Retina (tissue), 1 donor: ENCODE data around the gene ZNF337.
"Not testable (repeated sequence)": the region's sequence is repeated elsewhere in the genome, so short reads cannot be mapped to it uniquely, and the experiment has no call there.

Source experiments
- DNase-seq: peaks from one replicate; pipeline ENCODE4 v3.0.0-alpha.2; 2016

The ZNF337 gene

GRCh38 chr20:25690427-25690826, 6.2 kb downstream of the ZNF337 start:
- no peak for DNase-seq

DNA sequence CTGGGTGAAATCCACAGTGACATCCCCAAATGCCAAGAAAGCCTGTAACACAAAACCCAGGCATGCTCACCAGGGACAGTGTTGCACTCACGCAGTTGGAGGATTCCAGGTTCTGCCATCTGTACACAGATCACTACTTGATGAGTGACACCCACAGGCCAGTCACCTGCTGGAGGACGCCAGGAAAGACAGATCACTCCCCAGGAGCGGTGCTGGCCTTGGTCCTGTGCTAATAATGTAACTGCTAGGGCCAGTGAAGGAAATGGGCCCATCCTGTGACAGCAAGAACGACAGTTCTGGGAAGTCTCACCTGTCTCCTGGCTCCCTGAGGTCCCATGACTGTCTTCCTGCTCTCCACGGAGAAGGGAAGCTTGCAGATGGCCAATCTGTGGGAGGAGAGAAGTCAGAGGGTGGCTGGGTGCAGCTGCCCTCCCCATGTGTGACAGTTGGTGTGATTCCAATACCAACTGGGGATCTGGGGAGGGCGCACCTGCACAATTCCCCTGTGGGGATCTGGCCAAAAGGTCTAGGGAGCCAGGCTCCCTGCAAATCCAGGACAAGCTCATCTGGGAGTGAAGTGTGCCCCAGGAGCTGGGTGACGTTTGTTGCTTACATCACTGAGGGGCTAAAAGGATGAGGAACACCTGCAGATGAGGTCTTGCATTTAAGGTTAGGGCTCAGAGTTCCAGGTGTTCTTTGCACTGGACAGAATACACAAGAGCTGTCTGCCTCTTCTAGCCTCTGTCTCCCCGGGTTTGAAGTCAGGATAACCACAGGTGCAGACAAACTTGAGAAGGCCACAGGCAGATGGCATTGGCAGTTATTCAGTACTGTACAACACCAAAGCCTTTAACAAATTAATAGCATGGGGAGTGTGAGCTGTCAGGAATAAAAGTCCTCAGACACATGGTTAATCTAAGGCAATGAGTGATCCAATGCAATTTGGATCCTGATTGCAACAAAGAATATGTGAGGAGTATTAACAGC, 10.3 kb downstream of the ZNF337 start:
- no peak for DNase-seq

GRCh38 chr20:25685276-25686080, 11.2 kb downstream of the ZNF337 start:
- DNase-seq, result no peak

DNA sequence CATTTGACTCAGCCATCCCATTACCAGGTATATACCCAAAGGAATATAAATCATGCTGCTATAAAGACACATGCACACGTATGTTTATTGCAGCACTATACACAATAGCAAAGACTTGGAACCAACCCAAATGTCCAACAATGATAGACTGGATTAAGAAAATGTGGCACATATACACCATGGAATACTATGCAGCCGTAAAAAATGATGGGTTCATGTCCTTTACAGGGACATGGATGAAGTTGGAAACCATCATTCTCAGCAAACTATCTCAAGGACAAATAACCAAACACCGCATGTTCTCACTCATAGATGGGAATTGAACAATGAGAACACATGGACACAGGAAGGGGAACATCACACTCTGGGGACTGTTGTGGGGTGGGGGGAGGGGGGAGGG, 12.8 kb downstream of the ZNF337 start:
- not testable (repeated sequence) for DNase-seq

- no peak for DNase-seq
Measured at GRCh38 chr20:25683050-25683449, 13.6 kb downstream of the ZNF337 start.

- DNase-seq, result no peak
Measured at GRCh38 chr20:25676164-25676809, 20.4 kb downstream of the ZNF337 start.

DNA sequence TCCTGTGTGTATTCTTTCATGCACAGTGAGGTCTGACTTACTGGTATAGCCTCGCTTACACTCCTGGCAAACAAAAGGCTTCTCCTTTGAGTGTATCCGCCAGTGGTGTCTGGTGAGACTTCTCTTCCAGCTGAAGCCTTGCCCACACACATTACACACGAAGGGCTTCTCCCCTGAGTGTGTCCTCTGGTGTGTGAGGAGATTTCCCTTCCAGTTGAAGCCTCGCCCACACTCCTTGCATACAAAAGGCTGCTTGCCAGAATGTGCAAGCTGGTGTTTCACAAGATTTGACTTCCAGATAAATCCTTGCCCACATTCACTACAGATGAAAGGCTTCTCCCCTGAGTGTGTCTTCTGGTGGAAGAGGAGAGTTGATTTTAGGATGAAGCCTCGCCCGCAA, 21.5 kb downstream of the ZNF337 start:
- DNase-seq, result no peak

GRCh38 chr20:25672659-25673235, 23.9 kb downstream of the ZNF337 start:
- no peak for DNase-seq

DNA sequence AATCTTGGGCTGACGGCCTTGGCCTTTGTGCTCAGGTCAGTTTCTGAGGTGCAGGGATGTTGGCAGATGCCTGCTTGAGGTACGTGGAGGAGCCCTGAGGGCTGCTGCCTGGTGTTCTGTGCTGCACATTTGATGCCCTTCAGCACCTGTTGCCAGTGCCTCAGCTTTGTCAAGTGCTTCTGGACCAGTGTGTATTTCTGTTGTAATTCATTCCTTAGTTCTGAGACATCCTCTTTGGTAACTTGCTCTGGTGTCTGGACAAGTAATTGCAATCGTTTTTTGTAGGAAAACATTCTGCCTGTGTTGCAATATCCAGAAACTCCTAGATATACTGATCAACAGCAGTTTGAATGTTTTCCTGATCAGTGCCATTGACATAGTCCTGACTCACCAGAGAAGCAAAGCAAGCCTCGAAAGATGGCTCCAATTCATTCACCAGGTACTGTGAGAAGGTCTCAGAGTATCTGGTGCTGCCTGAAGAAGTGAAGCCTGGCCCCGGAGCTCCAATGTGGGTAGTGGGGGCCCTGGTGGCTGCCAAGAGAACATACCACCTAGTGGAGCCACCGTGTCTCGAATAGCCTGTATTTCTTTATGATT, 26.7 kb downstream of the ZNF337 start:
- no peak for DNase-seq

DNA sequence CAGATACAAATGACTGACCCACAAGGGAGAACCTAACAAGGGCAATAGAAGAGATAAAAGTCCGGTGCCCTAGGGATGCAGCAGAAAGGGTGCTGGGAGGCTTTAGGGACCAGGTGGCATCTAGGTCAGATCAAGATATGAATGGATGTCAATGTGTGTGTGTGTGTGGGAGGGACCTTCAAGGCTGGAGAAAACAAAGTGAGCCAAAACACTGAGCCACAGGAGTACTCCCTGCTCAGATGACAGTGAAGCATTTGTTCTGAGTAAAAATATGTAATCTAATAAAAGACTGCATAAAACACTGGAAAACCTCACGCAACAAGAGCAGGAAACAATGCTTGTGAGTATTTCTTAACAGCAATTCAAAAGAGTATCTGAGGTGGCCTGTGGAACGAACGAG, 28.2 kb downstream of the ZNF337 start:
- no peak for DNase-seq

GRCh38 chr20:25659999-25660398, 36.7 kb downstream of the ZNF337 start:
- DNase-seq, result no peak

- no peak for DNase-seq
Measured at GRCh38 chr20:25654487-25654886, 42.2 kb downstream of the ZNF337 start.

DNA sequence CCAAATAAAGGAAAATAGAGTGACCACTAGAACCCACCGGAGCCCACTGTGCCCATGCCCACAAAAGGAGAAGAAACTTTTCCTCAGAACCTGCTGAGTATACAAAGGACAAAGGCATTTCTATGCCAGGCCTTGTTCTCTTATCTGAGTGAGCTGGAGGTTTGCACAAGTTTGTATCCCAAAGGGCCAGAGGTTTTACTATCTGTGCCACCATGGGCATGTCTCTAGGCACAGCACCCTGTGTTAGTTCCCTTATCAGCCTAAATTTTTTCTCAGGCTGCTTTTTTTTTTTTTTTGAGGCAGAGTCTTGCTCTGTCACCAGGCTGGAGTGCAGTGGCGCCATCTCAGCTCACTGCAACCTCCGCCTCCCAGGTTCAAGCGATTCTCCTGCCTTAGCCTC, 43.8 kb downstream of the ZNF337 start:
- DNase-seq, result not testable (repeated sequence)

DNA sequence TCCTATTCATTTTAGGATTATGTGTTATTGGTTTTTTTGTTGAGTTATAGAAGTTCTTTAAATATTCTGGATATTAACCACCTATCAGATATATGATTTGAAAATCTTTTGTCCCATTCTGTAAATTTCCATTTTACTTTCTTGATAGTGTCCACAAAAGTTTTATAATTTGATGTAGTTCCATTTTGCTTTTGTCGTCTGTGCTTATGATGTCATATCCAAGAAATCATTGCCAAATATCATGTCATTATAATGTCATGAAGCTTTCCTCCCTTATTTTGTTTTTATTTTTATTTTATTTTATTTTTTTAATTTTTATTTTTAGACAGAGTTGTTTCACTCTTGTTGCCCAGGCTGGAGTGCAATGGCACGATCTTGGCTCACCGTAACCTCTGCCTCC, 51.8 kb downstream of the ZNF337 start:
- no peak for DNase-seq

DNA sequence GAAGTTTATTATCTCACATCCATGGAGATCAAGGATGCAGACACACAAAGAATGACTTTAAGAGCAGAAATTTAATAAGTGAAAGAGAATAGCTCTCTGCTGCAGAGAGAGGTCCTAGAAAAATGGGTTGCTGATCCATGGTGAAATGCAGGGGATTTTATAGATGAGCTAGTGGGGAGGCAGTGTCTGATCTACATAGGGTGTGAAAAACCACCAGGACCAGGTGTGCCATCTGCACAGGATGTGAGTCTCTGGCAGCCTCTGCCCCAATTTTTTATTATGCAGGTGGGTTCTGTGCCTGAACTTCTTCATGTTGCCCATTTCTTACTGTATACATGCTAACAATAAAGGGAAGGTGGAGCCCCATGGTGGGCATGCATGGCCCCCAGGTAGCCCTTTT, 52.9 kb downstream of the ZNF337 start:
- no peak for DNase-seq

- DNase-seq, result no peak
Measured at GRCh38 chr20:25637247-25637646, 59.4 kb downstream of the ZNF337 start.

GRCh38 chr20:25632940-25633790, 63.5 kb downstream of the ZNF337 start:
- no peak for DNase-seq

DNA sequence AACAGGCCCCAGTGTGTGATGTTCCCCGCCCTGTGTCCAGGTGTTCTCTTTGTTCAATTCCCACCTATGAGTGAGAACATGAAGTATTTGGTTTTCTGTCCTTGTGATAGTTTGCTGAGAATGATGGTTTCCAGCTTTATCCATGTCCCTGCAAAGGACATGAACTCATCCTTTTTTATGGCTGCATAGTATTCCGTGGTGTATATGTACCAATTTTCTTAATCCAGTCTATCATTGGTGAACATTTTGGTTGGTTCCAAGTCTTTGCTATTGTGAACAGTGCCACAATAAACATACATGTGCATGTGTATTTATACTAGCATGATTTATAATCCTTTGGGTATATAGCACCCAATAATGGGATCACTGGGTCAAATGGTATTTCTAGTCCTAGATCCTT, 66.0 kb downstream of the ZNF337 start:
- not testable (repeated sequence) for DNase-seq

DNA sequence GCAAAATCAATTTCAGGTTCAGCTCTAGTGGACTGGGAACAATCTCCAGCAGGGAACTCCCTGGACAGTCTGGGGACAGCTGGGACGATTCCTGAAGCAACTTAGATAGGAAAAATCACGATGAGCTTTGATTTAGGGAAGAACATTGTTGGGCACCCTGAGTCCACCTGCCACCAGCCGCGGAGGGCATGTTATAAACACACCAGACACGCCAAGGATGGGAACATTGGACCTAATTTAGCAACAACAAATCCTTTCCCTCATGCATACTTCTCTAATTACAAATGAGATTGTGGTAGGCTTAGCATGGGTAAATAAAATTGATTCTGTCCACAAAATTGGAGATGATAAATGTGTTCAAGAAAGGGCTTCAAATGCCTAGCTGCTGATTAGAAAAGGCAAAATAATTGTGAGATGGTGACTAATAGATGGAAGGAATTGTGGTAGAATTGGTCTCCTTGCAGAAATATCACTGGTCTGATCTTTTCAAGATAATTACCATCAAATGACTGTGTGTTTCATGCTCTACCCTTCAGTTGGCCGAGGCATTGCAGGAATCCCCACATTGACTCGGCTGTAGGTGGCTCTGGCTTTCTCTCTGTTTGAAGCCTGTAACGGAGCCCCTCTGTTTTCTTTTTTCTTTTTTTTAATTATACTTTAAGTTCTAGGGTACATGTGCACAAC, 66.7 kb downstream of the ZNF337 start:
- no peak for DNase-seq

GRCh38 chr20:25626779-25627178, 69.9 kb downstream of the ZNF337 start:
- DNase-seq, result no peak

DNA sequence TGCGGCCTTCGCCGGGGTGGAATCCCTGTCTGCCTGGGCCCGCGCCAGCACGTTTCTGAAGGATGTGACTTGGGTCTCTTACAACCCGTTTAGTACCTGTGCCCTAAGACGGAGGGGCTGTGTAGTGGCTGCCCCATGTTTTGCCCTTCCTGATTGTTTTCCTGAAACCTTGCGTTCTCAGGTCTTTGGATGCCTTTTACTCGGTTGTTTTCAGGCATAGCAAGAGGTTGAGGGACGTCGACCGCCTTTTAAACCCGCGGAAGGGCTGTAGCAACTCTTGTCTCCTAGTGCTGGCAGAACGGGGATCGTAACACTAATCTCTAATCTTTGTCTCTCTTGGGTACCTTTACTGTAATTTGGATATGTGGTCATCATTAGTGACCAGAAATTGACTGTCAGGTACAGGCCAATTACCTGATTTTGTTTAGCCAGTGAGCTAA, 72.1 kb downstream of the ZNF337 start:
- DNase-seq, result no peak
